NCI-H1092 treated with DMSO at 0.1 percent for 48 hours (cell line): ENCODE results near the gene PPL.
"Not testable (repeated sequence)": the region's sequence is repeated elsewhere in the genome, so short reads cannot be mapped to it uniquely, and the experiment has no call there.

Experiments
- DNase-seq: peaks from one replicate; lab custom pipeline; 2025; lab: John Stamatoyannopoulos, UW

Gene PPL

DNA sequence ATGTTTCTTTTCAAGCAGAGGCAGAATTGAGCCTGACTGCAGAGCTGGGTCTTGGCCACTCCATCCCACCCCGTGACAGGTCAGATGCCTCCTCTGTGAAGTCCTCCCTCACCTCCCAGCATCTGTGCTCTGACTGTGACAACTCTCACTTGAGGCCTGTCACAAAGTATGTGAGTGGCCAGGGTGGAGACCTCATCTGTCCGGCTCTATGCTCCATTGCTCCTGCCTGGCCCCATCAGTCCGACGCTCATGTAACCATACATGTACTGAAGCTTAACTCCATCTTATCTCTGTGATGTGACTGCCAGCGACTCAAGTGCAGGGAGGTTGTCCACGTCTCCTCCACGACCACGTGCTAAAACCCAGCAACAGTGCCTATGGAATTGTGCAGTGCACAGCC lies 3.5 kb downstream of the PPL start:
- DNase-seq, result no peak

DNA sequence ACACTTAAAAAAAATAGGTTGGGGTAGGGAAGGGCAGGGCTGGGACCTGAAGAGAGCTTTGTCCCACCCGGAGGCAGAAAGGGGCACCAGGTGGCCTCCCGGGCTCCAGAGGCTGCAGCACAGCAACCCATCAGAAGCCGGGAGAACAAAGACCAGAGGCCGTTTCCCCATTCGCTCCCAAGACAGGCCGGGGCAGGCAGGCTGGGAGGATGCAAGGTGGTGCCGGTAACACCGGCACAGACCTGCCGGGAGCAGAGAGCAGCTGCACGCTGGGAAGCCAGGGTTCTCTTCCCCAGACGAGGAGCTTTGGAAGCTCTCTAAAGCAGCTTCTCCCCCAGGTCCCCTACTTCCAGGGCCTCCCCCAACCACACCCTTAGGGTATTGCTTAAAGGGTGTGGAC lies 5.6 kb downstream of the PPL start:
- no peak for DNase-seq

DNA sequence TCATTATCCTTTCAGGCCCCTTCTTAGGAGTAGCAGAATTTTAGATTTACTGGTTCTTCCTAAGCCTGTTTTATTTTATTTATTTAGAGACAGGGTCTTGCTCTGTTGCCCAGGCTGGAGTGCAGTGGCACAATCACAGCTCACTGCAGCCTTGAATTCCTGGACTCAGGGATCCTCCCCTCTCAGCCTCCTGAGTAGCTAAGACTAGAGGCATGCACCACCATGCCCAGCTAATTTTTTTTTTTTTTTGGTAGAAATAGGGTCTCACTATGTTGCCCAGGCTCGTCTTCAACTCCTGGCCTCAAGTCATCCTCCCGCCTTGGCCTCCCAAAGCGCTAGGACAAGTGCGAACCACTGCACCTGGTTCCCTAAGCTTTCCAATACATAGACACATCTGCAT lies 7.3 kb downstream of the PPL start:
- DNase-seq, result not testable (repeated sequence)

DNA sequence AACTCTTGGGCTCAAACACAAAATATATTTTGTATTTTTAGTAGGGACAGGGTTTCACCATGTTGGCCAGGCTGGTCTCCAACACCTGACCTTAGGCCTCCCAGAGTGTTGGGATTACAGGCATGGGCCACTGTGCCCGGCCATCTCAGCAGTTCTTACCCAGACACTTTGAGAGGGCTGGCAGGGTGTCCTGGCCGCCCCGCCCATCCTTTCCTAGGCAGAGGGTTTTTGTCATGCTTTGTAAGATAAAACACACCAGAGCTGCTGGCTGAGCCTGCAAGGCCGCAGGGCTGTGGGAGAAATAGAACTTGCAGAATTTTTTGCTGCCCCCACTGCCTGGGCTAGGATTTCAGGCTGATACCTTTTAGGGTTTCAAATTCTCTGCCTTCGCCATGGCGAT lies 8.7 kb downstream of the PPL start:
- no peak for DNase-seq

DNA sequence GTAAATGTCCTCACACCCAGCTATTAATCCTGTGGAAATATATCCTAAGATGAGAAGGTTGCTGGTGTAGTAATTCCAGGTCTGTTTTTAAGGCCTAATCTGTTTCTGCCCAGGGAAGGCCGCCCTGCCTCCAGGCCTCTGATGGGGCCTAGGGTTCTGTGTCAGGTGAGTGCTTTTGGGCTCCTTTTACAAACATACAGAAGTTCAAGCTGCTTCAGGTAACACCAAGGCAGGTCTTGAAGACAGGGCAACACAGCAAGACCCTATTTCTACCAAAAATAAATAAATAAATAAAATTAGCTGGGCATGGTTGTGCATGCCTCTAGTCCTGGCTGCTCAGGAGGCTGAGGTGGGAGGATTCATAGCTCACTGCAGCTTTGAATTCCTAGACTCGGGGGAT lies 9.3 kb downstream of the PPL start:
- no peak for DNase-seq

DNA sequence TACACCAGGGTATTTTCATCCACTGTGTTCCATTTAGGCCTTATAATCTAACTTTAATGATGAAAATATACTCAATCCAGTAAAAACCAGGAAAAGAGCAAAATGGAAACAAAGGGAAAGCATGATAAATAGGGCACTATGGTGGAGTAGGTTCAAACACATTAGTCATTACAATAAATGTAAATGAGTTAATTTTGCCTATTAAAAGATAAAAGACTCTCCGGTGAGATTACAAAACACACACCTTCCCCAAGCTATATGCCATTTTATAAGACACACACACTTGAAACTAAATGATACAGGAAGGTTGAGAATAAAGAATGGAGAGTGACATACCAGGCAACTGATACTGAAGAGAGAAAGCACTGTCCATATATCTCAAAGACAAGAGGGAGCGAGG lies 10.0 kb downstream of the PPL start:
- no peak for DNase-seq

DNA sequence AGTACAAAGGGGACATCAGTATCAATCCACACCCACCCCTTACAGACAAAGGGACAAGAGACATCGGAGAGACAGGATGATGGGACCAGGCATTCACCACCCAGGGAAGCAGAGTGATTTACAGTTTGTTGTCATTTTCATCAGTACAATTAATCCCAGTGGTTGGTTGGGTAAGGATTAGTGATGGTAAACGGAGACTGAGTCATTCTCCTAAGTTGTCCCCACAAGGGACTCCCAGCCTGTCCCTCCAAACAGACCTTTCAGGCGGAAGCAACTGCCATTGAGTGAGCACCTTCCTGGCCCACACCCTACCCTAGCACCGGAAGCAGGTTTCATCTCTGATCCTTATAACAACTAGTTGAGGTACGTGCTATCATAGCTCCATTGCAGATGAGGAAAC lies 11.2 kb downstream of the PPL start:
- DNase-seq, result no peak

DNA sequence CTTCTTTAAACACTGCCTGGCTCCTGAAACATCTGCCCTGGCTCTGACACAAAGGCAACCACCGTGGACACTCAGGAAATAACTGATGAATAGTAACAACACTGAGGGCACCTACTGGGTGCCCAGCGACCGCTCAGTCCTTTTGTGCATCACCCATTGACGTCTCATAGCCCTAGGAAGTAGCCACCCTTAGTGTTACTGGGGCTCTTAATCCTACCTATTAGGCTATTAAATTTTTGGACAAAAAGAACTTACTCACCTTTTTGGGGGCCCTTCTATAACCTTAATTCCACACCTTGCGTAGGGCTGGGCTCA lies 11.7 kb downstream of the PPL start:
- no peak for DNase-seq

DNA sequence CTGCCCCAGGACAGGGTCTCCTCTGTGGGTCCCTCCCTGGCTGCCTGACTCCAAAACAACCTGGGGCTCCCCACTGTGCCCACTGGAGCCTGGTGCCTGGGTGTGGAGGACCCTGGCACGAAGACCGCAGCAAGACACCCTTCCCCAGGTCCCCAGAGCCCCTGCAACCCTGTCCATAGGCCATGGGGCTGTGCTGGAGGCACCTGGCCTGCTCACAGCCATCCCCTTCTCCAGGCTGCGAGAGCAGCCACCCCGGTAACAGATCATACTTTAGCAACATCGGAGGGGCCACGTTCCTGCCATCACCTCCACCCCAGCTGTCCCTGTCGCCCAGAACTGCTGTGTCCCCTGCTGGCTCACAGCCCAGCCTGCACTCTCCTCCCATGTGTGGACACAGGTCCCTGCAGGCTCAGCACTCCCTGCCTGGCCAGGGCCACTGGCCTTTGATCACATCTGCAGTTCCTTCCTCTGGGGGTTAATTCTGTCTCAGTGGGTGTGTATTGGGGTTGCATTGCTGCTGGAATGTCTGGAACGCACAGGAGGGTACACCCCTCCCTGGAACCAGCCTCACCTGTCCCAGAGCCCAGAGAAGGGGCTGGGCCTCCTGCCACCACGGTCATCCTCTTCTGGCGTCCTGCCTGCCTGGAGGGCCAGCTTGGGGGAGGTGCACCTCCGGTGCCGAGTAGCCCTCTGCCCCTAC lies 12.2 kb downstream of the PPL start:
- DNase-seq, result no peak

DNA sequence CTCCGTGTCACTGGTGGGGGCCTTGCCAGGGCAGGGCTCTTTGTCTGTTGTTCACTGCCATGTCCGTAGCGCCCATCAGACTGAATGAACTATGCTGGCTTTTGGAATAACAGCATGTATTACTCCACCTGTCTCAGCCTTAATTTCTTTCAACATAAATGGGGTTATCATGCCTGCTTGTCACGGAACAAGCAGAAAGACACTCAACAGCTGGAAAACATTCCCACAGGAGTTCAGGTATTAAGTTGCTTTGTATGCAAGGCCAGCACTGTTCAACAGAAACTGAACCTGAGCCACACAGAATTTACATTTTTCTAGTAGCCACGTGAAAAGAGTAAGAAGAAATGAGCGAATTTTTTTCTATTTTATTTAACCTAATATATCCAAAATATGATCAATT lies 13.1 kb downstream of the PPL start:
- DNase-seq, result no peak

DNA sequence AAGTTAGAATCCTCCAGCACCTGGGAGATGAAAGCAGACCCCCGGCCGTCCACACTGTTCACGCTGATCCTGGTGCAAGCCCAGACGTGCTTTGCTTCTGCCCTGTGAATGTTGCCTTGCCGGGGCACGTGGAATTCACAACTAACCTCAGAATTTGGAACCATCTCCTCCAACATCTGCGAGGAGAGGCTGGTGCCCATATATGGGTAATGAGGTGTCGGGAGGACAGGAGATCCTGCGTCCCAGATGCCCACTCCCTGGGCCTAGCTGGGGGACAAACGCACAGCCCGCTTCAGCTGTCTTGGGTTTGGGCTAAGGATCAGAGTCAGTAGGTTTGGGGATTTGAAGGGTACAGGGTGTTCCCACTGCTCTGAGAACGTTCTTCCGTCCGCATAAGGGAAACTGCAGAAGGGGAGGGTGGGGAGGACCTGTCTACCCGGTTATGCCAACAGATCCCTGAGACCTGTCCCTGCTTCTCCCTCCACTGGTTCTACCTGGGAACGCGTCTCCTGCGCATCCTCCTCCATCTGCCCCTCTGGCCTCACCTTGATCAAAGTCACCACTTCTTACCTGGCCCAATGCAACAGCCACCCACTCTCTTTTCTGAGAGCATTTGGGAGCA lies 14.1 kb downstream of the PPL start:
- DNase-seq, result no peak

DNA sequence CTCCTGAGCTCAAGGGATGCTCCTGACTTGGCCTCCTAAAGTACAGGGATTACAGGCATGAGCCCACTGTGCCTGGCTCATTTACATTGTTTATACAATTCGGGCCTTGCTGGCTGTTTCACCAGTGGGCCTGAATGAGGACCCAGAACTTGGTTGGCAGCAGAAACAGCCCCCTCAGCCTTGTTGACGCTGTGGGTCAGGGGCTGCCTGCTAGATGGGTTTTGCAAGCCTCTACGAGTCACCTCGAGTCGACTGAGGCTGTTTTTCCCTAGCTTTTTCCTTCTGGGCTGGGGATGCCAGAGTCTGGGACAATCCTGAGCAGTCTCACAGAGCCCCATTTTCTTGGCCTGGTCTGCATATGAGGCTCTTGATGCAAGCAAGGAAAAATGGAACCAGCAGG lies 16.1 kb downstream of the PPL start:
- no peak for DNase-seq

DNA sequence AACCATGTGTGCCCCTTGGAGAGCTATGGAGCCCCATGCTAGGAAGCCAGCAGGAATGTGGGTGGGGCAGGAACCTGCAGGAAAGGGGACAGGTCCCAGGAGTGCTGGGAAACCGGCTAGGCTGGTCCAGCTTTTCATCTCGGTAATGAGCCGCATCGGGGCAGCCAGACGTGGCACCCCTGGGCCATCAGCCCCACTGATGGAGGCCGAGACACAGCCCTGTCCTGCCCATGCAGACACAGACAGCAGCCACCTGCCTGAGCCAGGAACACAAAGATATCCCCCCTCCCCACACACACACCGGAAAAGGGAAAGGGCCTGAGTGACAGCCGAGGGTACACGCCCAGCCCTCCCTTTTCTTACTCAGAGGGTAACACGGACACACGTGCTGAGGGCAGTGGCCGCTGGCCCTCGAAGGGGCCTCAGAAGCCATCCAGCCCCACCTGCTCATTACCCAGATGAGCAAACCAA lies 18.1 kb downstream of the PPL start:
- DNase-seq, result no peak

DNA sequence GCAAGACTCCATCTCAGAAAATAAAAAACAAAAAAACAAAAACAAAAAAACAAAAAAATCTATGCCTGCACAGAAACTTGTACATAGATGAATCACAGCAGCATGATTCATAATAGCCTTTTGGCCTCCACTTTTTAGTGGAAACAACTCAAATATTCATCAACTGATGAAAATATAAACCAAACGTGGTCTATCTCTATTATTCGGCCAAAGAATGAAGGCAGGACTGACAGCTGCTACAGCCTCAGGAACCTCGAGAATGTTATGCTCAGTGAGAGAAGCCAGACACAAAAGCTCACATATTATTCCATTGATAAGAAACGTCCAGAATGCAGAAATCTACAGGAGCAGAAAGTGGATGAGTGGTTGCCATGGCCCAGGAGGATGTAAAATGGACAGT lies 19.8 kb downstream of the PPL start:
- DNase-seq, result no peak

DNA sequence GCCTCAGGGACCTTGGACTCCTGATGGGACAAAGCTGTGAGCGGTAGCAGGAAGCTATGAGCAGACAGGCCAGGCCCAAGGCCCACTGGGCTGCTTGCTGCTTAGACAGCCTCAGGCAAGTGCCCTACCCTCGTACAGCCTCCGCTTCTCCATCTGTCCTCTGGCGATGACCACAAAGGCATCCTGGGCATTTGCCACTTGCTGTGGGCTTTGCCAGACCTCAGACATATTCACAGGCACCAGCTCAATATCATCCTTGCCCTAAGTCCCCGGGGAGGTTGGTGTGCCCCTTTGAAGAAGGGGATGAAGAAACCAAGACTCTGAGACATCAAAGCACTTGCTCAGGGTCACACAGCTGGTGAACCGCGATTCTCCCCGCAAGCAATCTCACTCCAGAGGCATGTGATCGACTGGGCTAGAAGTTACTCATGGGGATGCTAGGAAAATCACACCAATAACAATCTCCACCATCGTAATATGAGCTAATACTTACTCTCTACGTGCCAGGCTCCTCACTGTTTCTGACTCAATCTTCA lies 21.7 kb downstream of the PPL start:
- no peak for DNase-seq

DNA sequence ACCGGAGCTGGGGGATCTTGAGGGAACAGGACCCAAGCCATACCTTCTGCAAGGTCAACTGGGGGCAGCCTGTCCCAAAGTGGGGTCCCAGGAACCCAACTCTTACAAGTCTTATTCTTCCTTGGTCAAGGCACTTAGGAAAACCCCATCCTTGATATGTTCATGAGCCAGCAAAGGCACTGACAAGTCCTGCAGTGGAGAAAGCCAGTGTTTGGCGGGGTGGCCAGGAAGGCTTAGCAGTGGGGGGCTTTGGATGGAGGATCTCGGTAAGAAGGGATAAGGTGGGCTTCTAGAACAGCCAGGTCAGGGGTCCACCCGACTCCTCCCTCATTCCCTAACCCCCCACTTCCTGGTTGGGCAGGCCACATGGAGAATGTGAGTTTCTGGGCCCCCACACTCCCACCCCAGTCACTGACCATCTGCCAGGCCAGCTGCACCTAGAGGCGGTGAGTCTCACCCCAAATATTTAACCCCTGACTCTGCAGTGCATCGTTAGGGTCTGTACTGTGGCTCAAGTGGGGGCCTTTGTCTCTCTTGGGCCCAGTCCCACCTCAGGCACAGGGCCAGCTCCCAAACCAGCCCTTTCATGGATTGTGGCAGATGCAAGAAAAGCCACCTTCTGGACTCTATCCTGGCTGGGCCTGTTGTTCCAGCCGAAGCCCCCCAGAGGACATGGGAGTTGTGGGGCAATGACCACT lies 22.3 kb downstream of the PPL start:
- no peak for DNase-seq

DNA sequence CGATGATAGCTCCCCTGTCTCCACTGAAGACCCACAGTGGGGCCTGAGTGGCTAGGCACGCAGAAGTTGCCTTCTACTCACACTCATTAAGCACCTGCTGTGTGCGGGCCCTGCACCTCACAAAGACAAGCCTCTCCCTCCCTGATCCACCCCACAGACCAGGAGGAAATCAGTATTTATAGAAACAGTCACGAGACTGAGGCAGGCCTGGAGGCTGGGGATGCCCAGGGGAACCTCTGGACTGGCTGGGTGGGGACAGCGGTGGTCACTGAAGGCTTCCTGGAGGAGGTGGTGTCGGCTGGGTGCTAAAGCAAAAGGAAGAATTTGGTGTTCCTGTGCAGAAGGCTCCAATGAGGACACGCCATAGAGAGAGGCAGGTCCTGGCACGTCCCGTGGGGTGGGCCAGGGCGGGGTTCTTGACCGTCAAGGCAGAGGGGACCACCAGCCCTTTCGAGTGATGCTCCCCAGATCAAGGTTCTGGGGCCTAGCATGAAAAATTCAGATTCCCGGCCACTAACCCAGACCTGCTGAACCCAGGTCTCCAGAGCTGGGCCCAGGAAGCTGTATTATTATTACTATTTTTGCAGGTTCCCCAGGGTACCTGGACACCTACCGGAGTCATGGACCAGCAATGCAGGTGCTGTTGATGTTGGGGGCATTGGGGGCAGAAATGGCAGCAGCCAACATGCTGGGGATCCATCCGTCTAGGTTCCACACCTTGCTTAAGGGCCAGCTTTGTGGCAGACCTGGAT lies 23.0 kb downstream of the PPL start:
- DNase-seq, result no peak

DNA sequence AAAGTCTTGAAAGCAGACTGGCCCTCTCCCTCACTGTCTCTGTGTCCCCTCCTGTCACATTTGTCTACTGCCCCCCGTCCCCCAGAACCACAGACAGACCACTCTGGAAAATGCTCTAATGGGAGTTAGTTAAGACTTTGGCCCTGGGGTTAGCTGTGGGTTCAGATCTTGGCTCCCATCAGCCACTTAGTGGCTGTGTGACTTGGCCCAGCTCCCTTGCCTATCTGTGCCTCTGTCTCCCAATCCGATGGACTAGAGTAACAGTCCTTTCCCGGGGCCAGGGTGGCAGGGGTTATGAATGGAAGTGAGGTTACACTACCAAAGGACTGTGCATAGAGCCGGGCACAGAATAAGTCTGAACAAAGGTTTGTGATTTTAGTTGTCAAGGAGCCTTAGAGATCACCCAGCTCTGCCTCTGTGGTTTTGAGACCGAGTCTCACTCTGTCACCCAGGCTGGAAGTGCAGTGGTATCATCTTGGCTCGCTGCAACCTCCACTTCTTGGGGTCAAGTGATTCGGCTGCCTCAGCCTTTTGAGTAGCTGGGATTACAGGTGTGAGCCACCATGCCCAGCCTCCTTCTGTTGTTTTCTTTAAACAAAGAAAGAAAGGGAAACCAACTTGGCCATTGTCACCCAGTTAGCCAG lies 23.7 kb downstream of the PPL start:
- DNase-seq, result no peak

DNA sequence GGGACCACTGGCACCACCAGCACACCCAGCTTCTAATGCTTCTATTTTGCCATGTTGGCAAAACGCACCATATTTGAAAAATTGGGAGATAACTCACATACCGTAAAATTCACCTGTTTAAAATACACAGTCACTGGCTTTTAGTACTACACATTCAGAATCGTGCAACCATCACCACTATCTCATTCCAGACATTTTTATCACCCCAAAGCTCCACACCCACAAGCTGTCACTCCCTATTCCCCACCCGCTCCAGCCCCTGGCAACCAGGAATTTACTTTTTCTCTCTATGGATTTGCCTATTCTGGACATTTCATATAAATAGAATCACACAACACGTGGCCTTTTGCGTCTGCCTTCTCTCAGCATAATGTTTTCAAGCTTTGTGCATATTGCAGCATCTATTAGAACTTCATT lies 25.0 kb downstream of the PPL start:
- DNase-seq, result no peak

DNA sequence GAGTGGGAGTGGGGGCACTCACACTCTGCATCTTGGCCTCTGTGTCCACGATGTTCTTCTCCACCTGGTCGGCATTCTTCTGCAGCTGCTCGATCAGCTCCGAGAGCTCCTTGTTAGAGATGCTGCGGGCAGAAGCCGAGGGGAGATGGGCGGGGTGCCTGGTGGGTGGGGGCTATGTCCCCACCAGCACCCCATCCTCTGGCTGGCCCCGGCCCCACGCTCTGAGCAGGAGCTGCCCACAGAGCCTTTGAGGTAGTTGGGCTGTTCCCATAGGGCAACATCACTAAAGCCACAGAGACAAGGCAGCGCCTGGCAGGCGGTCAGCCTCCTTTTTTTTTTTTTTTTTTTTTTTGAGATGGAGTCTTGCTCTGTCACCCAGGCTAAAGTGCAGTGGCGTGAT lies 26.1 kb downstream of the PPL start:
- no peak for DNase-seq

DNA sequence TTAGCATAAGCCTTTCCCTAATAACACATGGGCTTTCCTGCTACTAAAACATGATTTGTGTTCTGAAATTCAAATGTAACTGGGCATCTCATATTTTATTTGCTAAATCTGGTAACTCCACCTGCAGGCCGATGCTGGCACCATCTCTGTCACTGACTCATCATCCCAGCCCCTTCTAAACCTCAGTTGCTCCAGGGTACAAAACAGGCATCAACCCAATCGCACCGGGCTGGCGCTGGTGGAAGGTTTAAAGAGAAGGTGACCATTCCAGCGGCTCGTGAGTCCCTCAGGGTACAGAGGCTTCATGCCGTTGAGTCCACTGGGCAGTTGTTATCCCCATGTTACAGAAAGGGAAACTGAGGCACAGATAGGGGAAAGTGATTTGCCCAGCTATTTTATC lies 27.1 kb downstream of the PPL start:
- DNase-seq, result no peak

DNA sequence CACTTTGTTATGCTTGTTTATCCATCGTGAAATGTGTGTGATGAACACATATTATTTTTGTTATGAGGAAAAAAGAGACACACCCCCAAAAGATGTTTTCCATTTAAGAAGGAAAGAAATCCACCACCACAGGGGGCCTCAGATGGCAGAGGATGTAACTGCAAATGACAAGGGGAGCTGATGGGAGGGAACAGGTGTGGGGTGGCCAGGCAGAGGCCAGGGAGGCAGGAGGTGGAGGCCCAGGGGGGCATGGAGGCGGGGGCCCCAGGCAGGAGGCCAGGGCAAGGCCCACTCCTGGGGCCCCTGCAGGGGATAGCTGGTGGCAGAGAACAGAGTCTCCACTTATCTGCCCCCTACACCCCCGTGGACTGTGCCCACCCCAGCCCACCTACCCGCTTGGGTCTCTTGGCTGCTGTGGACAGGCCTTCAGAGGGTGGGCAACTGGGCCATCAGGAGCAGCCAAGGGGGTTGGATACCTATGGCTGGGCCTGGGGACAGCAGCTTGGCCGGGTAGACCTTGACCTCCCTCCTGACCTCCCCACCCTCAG lies 28.0 kb downstream of the PPL start:
- DNase-seq, result no peak
